Measurements from ENCODE around the gene GSTM2.

GRCh38 chr1:109713636-109714035 is 45.8 kb downstream of the GSTM2 start:
- TF ChIP-seq CTCF (IDR thresholded peaks at IDR 0.05; ENCODE audit: low read depth, low read length, poor library complexity, severe bottlenecking) = no peak
- no peak for TF ChIP-seq EZH2phosphoT487 (IDR thresholded peaks at IDR 0.05; ENCODE audit: borderline replicate concordance, low read length)

Data from DOHH2 (cell line).